HG03354 (cell line): Measurements from ENCODE around the gene CLMP.
"Not testable (repeated sequence)": the region's sequence is repeated elsewhere in the genome, so short reads cannot be mapped to it uniquely, and the experiment has no call there.

Source experiments
- ATAC-seq: cut with Tn5 transposase; IDR thresholded peaks from one replicate; pipeline ENCODE4 v1.9.1; 2021; ENCODE audit warnings: mild to moderate bottlenecking; ENCODE audit not compliant: unreplicated experiment, poor library complexity, severe bottlenecking

The CLMP gene

DNA sequence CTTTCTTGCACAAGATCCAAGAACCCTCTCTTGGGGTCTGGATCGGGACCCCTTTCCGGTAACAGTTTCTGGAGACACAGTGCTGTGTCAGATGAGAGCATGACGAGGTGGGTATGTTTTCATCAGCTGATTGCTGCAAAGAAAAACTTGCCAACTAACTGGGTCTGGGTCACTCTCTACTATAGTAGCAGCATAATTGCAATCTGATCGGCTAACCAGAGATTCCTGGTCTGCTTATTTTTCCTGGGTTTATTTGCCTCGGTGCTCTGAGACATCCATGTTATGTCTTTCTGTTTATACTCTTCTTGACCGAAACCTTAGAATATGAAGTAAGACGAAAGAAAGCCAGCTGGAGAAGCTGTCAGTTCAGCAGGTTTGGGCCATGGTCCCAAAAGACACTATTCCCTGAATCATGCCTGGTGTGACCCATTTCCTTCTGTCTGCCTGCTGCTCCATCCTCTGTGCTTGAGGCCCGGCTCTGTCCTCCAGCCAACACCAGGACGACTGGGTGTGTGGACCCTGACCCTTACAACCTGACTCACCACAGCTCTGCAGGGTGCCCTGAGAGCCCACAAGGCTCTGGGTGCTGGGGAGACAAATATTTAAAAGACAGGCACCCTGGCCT is 24.1 kb upstream of the CLMP start:
- ATAC-seq: no peak

DNA sequence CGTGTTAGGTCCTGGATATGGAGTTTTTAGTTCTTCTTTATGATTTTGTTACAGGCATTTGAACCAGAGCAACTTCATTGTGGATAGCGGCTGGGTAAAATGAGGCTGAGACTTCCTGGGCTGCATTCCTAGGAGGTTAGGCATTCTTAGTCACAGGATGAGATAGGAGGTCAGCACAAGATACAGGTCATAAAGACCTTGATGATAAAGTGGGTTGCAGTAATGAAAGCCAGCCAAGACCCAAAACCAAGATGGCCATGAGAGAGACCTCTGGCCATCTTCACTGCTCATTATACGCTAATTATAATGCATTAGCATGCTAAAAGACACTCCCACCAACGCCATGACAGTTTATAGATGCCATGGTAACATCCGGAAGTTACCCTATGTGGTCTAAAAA is 23.4 kb upstream of the CLMP start:
- ATAC-seq: no peak

DNA sequence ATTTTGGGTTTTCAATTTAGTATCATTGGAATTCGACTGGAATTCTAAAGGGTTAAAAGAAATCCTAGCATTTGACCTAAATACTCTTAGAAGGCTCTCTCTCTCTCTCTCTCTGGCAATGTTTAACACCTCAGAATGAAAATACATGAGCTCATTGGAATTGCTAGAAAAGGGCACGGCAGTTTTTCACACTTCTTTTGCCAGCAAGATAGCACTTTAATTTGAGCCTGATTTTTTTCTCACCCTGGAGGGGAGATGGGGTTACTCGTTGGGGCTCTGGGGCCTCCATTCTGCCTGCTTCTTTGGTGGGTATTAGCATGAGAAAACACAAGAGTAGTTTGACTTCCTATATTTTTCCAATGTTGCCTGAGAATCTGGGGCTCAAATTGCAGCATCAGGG is 22.8 kb upstream of the CLMP start:
- no peak for ATAC-seq

DNA sequence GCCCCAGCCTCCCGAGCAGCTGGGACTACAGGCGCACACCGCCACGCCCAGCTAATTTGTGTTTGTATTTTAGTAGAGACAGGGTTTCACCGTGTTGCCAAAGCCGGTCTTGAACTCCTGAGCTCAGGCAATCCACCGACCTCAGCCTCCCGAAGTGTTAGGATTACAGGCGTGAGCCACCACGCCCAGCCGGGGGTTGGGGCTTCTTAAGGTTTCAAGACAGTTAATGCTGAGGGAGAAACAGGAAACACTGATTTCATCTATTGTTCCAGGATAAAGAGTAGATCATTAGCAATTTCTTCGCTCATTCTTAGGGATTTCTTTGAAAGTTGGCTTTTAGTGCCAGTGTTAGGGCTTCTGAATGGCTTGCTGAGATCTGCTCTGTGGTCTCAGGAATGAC is 21.2 kb upstream of the CLMP start:
- ATAC-seq: no peak

DNA sequence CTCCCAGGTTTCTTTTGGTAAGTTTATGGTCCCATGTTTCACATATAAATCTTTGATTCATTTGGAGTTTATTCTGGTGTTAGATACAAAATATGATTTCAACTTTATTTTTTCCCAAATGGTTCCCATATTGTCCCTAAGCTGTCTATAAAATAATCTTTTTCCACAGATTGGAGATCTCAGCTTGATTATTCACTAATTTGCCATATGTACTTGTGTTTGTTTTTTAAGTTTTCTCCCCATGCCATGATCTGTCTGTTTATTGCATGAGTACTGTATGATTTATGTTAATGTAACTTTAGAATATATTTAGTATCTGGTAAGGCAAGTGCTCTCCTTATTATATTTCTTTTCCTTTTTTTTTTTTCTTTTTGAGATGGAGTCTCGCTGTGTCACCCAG is 19.9 kb upstream of the CLMP start:
- no peak for ATAC-seq

DNA sequence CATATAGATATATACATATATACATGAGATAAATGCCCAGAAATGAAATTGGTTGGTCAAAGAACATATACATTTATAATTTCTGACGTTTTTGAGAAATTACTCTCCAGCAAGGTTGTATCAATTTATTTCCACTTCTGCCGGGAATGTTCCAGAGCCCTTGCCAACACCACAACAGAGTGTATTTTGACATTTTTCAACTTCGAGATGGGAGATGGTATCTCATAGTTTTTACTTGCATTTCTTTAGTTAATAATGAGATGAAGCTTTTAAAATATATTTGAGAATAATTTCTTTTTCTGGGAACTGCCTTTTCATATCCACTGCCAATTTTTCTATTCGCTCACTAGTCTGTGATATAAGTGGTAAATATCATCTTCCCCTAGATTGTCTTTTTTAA is 19.3 kb upstream of the CLMP start:
- no peak for ATAC-seq

DNA sequence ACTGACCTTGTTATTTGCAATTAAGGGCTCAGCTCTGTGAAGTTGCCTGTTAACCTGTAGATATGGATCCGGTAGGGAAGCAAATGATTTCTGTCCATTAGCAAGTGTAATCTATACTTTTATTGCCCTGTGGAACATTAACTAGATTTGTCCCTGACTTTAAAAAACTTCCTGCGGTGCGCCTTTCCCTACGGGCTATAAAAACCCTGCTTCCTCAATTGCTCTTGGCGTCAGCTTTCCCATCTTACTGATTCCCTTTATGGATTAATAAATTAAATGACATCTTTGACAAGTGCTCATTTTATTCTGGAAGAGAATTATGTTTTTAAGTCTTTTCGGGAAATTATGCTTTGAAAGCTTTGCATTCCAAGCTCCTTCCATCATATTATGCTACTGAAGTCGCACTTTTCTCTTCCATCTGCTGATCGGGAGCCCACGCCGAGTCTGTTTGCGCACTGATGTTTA is 18.3 kb upstream of the CLMP start:
- no peak for ATAC-seq

DNA sequence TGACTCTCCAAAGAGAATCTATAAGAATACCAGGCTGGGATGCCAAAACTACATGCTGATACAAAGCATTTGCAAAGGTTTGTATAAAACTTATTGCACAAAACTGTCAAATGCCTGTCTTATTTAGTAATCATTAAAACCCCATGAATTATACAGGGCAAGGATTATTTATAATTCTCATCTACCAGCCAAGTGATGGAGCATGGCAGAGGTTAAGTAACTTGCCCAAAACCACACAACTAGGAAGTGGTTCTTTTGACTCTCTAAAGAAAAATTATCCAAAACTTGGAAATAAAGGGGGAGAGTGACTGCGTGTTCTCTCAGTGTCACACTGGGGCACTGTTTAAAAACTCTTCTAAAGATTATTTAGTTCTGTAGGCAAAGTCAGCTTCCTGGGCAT is 17.4 kb upstream of the CLMP start:
- ATAC-seq: no peak

DNA sequence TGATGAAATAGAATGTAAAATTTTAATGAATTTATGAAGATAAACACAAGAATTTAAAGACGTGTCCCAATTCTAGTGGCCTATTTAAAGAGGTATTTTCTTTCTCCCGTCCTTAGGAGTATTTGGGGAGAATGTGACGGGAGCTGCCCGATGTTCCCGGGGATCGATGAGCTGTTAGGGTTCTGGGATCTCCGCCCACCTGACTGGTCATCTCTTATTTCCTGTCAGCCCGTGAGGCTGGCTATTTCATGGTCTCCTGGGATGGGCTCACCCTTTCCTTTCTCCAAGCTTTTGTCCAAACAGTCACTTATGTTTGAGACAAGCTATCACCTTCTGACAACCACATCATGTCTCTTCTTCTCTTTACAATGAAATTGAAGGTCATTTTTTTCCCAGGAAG is 16.9 kb upstream of the CLMP start:
- no peak for ATAC-seq

DNA sequence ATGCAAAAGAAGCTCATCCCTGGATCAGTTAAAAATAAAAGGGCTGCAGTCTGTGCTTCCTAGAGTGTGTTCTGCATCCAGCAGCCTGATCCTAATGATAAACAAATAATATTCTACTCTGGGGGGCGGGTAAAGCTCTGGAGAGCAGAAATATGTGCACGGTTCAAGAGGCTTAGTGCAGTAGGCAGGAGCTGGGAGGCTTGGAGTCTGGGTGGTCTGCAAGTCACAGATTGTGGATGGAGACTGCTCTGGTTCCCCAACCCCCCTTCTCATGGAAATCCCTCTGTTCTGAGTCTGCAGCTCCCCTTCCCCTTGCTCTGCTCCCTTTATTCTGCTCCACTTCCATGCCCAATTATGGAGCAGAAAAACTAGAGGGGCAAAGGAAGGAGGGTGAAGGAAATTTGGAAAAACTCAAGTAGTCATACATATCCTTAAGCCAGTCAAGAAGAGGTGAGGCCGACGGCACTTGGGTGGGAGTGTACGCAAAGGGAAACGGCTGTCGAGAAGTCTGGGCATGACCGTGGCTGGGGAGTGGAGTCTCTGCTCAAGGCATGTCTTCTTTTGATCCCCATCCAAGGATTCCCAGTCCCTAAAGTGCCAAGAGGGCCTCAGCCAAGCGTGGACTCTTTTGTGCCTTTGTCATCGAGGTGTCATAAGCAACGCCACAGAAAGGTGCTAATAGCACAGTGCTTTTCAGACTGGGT is 16.3 kb upstream of the CLMP start:
- ATAC-seq: no peak

DNA sequence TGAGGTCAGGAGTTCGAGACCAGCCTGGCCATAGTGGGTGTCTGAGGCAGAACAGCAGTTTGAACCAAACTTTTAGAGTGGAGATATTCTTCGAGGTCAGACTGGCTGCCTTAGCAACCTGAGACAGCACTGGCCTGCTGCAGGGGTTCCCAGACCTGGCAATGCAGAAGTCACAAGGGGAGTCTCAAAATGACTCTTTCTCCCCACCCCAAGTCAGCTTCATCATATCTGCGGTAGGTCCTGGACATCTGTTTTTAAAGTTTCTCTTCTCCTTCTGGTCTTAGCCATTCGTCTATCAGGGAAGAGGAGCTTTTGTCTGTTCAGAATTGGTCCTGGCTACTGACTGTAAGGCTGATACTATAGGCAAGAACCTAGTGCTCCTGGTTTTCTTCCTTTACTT is 14.5 kb upstream of the CLMP start:
- no peak for ATAC-seq

DNA sequence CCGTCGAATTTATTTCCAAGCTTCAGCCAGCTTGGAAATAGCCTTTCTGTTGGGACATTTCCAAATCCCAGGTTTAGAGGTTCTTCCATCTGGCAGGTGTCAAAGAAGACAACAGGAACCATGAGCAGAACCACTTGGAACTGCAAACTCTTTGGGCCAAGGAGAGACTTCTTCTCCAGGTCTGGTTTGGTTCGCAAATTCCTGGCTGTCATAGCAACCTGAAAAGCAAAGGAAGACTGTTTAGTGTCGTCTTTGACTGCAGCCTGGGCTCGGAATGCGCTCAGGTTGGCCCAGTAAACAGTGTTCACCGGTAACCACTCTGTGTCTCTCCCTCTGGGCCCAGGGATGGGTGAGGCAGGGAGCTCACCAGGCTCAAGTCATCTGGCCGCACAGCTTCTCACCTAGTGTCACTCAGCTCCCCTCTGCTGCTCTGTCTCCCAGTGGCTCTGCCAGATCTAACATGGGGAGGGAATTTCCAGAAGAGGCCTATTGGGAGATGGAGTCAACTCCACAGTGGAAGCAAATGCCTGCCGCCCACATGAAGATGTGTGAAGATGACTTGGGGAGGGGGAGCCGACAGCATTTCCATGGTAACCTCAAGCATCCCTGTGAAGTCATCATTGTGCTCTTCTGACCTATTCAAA is 11.9 kb upstream of the CLMP start:
- no peak for ATAC-seq

DNA sequence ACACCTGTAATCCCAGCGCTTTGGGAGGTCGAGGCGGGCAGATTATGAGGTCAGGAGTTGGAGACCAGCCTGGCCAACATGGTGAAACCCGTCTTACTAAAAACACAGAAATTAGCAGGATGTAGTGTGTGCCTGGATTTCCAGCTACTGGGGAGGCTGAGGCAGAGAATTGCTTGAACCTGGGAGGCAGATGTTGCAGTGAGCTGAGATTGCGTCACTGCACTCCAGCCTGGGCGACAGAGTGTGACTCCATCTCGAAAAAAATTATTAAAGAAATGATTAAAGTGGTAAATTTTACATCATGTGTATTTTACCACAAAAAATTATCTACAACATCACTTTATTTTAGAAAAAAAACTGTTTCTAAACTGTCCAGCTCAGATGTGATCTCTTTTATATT is 11.0 kb upstream of the CLMP start:
- not testable (repeated sequence) for ATAC-seq

DNA sequence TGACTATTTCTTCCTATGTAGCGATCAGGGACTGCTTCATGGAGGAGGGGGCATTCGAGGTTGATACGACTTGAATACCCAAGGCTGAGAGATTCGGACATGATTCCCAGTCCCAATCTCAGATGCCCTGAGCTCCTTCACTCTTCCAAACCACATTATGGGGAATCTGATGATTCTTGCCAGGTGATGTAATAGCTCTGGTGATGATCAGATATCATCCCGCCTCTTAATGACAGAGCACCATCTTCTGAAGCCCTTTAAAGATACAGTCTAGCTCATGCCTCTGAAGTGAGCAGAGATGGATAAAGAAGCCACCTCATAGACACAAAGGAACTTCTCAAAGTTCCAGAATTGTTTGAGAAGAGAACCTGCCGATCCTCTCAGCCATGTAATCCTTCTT is 8.9 kb upstream of the CLMP start:
- ATAC-seq: no peak

DNA sequence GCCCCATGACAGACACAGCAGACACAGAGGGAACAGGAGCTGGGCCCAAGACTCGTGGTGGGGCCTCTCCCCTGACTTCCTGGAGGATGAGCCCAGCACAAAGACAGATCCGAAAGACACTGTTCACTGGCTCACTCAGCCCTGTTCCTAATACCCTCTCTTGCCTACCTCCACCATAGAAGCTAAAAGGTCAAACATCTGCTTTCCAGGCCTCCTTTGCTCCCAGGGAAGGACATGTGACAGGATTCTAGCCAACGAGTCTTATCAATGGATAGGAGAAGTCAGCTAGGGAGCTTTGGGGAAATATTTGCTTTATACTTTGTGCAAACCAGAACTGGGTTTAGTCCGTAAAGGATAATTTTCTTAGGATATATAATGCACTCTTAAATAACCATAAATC is 8.4 kb upstream of the CLMP start:
- no peak for ATAC-seq

DNA sequence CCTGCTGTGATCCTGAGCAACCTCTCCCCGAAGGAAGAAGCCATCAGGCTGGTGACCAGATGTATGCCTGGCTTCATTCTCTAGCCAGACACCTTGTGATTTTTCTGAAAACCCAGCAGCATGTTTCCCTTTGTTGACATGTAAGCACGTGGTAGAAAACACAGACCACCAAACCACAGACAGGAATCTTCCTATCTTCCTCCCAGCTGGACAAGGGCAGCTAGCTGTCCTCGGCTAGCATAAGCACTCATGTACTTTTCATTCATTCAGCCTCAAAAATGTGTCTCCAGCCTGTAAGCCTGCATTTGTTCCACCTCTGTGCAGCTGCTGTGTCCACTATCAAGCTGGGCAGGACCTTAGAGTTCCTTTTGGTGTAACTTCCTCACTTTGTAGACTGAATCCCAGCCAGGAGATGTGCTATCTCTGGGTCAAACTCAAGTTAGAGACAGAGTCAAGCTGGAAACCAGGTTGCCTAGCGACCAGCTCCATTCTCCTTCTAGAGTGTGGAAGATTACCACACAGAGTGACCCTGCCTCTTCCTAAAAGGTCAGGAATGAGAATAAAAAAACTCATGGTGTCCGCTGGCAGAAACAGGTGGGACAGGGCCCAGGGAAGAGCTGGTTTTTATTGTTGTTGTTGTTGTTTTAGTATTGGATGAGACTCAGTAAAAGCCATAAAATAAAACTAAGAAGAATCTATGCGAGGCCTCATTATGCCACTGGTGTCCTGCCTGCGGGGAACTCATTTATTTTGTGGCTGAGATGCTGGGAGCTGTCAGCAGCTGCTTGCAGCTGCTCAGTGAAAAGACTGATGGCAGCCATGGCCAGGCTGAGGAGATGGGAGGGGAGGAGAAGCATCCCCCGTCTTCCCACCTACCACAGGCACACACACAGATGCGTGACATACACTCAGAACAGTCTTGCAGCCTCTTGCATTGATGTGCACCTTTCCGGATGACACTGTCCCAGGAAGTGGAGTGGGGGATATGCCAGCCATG is 7.4 kb upstream of the CLMP start:
- ATAC-seq: no peak

DNA sequence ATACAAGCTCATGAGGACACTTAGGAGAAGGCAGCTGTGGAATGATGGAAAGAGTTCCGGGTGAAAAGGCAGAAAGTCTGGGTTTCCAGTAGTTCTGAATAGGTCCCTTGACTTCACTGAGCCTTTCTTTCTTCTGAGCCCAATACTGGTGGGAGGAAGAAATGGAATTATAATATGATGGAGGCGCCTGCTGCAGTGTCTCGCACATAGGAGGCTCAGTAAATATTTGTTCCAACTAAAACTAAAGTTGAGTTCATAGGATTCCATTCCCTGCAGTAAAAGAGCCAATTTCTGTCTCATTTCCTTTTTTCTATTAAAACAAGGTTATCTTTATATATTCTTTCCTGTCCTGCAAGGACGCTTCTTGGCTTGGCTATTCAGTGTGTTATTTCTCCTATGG is 5.2 kb upstream of the CLMP start:
- no peak for ATAC-seq

DNA sequence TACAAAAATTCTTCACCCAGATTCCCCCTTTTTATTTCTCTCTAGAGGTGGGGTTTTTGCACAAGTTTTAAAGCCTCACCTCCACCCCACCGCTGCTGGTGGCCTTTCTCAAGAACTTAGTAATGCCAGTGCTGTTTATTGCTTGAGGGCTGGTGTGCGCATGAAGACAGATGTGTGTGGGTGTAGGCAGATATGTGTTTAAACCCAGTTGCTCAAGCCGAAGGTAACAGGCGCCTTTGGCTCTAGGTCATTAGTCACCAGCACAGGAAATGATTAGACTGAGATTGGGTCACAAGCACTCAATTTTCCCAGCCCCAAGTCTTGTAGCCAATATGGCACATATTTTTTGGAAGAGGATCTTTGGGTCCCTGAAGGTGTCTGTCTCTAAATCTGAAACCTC is 2.7 kb upstream of the CLMP start:
- ATAC-seq: no peak

DNA sequence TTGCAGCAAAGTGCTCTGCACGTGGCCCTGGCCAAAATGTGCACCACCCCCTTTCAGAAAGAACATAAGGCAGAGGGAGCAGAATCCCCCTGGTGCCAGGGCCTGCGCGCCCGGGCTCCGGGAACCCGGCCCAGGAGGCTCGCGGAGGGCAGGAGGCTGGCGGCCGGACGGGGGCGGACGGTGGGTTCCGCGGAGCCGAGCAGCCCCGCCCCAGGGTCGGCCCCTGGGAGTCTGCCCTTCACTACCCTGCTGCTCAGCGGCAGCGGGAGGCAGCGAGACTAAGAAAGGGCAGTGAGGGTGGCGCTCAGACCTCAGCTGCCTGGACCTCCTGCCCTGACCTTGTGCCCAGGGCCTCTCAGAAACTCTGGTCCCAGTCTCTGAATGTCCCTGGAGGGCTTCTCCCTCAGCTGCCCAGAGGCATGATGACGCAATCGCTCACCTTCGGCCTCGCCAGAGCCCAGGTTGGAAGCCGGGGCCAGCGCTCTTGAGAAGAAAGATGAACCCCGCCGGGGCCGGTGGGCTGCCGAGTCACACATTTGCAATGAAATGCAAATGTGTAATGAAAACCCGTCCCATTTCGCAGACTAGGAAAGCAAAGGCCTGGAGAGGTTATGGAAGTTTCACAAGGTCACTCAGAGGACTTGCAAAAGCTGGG is 1.1 kb upstream of the CLMP start:
- no peak for ATAC-seq
